ENCODE data around the gene SP100. TPM values are rescaled to one million over a fixed set of nuclear protein-coding genes. Genes with fewer than 3 reads are reported as not detected.
"Not testable (repeated sequence)": the region's sequence is repeated elsewhere in the genome, so short reads cannot be mapped to it uniquely, and the experiment has no call there.

The SP100 gene
- total and polyA plus RNA-seq, 2 of the 4 experiments (the other 2 are of a cell fraction) = 50.6 to 69.0 TPM

- dilution Hi-C loops (cut with HindIII; ENCODE audit: low sequenced_read_pairs, unreplicated experiment) = no loop called here
- Histone ChIP-seq H3K23ac (ENCODE audit: low read depth, low read length) (no peak overlapping the region), H3K79me1 (ENCODE audit: low read depth in 1 of 2, low read length in 2 of 2) (no peaks in the 10 kb centered on the region), H3K56ac (ENCODE audit: extremely low read depth, insufficient read depth, low read length) (no peak overlapping the region), H3K18ac (ENCODE audit: low read depth, low read length) (no peak overlapping the region), H3K36me3 (ENCODE audit: control insufficient read depth, insufficient read depth, low read length) (peaks cover 24% of the 10 kb centered on the region), H3K4me2 (ENCODE audit: low read depth, low read length) (no peak overlapping the region), H4K8ac (ENCODE audit: low read depth in 2 of 2, low read length in 2 of 2) (no peak overlapping the region), H3K14ac (replicated peaks; ENCODE audit: low read depth, low read length) (no peak overlapping the region), H2BK20ac (ENCODE audit: low read depth, low read length) (no peak overlapping the region), H2BK120ac (ENCODE audit: low read depth, low read length) (no peak overlapping the region), H3K9ac (ENCODE audit: low read depth, low read length) (no peak overlapping the region), H3K4me1 (ENCODE audit: control insufficient read depth, insufficient read depth, low read length) (no peaks in the 10 kb centered on the region), H2AK5ac (ENCODE audit: low read depth, low read length) (no peak overlapping the region), H3K9me1 (ENCODE audit: insufficient read depth, low read length) (no peaks in the 10 kb centered on the region), H3K27ac (ENCODE audit: insufficient read depth, low read length) (no peak overlapping the region), H2BK15ac (ENCODE audit: low read depth, low read length) (no peak overlapping the region), H3K27me3 (ENCODE audit: control insufficient read depth, insufficient read depth, low read length) (no peaks in the 10 kb centered on the region), H2AK9ac (replicated peaks; ENCODE audit: low read depth, low read length, poor library complexity) (no peak overlapping the region), H4K5ac (ENCODE audit: low read depth, low read length) (no peak overlapping the region), H3K4ac (ENCODE audit: low read depth, low read length) (no peak overlapping the region), H4K20me1 (ENCODE audit: insufficient read depth, low read length) (no peaks in the 10 kb centered on the region), H3K9me3 (ENCODE audit: control insufficient read depth, insufficient read depth, low read length) (peaks cover 6% of the 10 kb centered on the region; the same call in 1 of the 2 replicates), H2BK5ac (ENCODE audit: low read depth, low read length, poor library complexity, severe bottlenecking) (no peak overlapping the region), H3K4me3 (ENCODE audit: insufficient read depth, low read depth, low read length) (no peak overlapping the region), H4K91ac (ENCODE audit: insufficient read depth, low read depth, low read length) (no peak overlapping the region), H2AFZ (replicated peaks; ENCODE audit: low read length, poor library complexity) (no peak overlapping the region)
- POLR2A ChIA-PET (ENCODE audit: unreplicated experiment) = no interaction called here
- ATAC-seq (ENCODE audit: low read depth) = no peak
- intact Hi-C loops (cut with micrococcal nuclease) = no loop called here
- TF ChIP-seq ELK1 (IDR thresholded peaks at IDR 0.05; ENCODE audit: borderline replicate concordance, low read depth, low read length) (no peak), POLR2A (IDR thresholded peaks at IDR 0.05; ENCODE audit: low read depth, low read length) (no peak), CTCF (conservative IDR thresholded peaks at IDR 0.05; ENCODE audit: low read depth, low read length) (no peak), RAD21 (IDR thresholded peaks at IDR 0.05; ENCODE audit: low read length) (no peak), MAFK (IDR thresholded peaks at IDR 0.05; ENCODE audit: low read depth, low read length) (no peak), NFE2L2 (IDR thresholded peaks at IDR 0.05; ENCODE audit: low read depth, low read length) (no peak), BHLHE40 (IDR thresholded peaks at IDR 0.05; ENCODE audit: low read depth, low read length) (no peak)
- no peak for DNase-seq
- BruUV-seq (replicated peaks) = no TSS peak
- in situ Hi-C loops (cut with MboI; ENCODE audit: low sequenced_read_pairs) = no loop called here
- no CpG with 5 or more reads among the region's 2 CpGs for WGBS, 2 experiments (ENCODE audit: extremely low coverage in 2 of 2, insufficient read length in 1 of 2)
- CTCF ChIA-PET = no interaction called here
These were observed 21.7 kb upstream of the SP100 start for GRCh38 chr2:230394301-230394700.

- H3K56ac ChIP-seq (ENCODE audit: extremely low read depth, insufficient read depth, low read length); intact Hi-C loops (cut with micrococcal nuclease); H2BK120ac ChIP-seq (ENCODE audit: low read depth, low read length); H3K4me2 ChIP-seq (ENCODE audit: low read depth, low read length); H3K4me1 ChIP-seq (ENCODE audit: control insufficient read depth, insufficient read depth, low read length); CTCF ChIA-PET; H2BK5ac ChIP-seq (ENCODE audit: low read depth, low read length, poor library complexity, severe bottlenecking); in situ Hi-C loops (cut with MboI; ENCODE audit: low sequenced_read_pairs); DNase-seq; H3K9me1 ChIP-seq (ENCODE audit: insufficient read depth, low read length); H3K27ac ChIP-seq (ENCODE audit: insufficient read depth, low read length); H3K27me3 ChIP-seq (ENCODE audit: control insufficient read depth, insufficient read depth, low read length); H4K5ac ChIP-seq (ENCODE audit: low read depth, low read length); H3K9ac ChIP-seq (ENCODE audit: low read depth, low read length); H3K79me1 ChIP-seq (ENCODE audit: low read depth in 1 of 2, low read length in 2 of 2); H3K4ac ChIP-seq (ENCODE audit: low read depth, low read length); H3K4me3 ChIP-seq (ENCODE audit: insufficient read depth, low read depth, low read length); H4K91ac ChIP-seq (ENCODE audit: insufficient read depth, low read depth, low read length); H3K9me3 ChIP-seq (ENCODE audit: control insufficient read depth, insufficient read depth, low read length); BruUV-seq (replicated peaks); POLR2A ChIA-PET (ENCODE audit: unreplicated experiment); H4K8ac ChIP-seq (ENCODE audit: low read depth in 2 of 2, low read length in 2 of 2); H3K23ac ChIP-seq (ENCODE audit: low read depth, low read length); dilution Hi-C loops (cut with HindIII; ENCODE audit: low sequenced_read_pairs, unreplicated experiment); H2BK15ac ChIP-seq (ENCODE audit: low read depth, low read length); H3K14ac ChIP-seq (replicated peaks; ENCODE audit: low read depth, low read length); H3K18ac ChIP-seq (ENCODE audit: low read depth, low read length); H4K20me1 ChIP-seq (ENCODE audit: insufficient read depth, low read length); H2AK9ac ChIP-seq (replicated peaks; ENCODE audit: low read depth, low read length, poor library complexity); H2AFZ ChIP-seq (replicated peaks; ENCODE audit: low read length, poor library complexity); H2BK20ac ChIP-seq (ENCODE audit: low read depth, low read length); ATAC-seq (ENCODE audit: low read depth); H2AK5ac ChIP-seq (ENCODE audit: low read depth, low read length): not testable (repeated sequence)
- 92% methylated on average over 2 of the region's 6 CpGs; no CpG with 5 or more reads in 1 of the 2 experiments for WGBS, 2 experiments (ENCODE audit: extremely low coverage in 2 of 2, insufficient read length in 1 of 2)
- H3K36me3 ChIP-seq (ENCODE audit: control insufficient read depth, insufficient read depth, low read length) = peaks cover 17% of the 10 kb centered on the region; the same call in 1 of the 2 replicates
These were observed 17.3 kb upstream of the SP100 start for GRCh38 chr2:230398698-230399097.
